Measurements from ENCODE around the gene JOSD1. TPM values are rescaled to one million over a fixed set of nuclear protein-coding genes. Genes with fewer than 3 reads are reported as not detected.

Gene JOSD1
- total RNA-seq, 1 donor from 2014 or later, result 40.6 TPM

- Mint-ChIP-seq H3K9me3 (ENCODE audit: low read depth) (no peaks in the 10 kb centered on the region), H3K4me3 (ENCODE audit: low read depth) (no peak overlapping the region), H3K27me3 (no peaks in the 10 kb centered on the region), H3K36me3 (ENCODE audit: insufficient read depth) (peaks cover 13% of the 10 kb centered on the region), H3K4me1 (ENCODE audit: low read depth) (no peaks in the 10 kb centered on the region), H3K27ac (no peak overlapping the region)
- DNase-seq (ENCODE audit: low spot score, unreplicated experiment), result no peak
- no peak for TF ChIP-seq CTCF (IDR thresholded peaks at IDR 0.05; ENCODE audit: unreplicated experiment)
Measured at GRCh38 chr22:38739300-38740055, 38.7 kb upstream of the JOSD1 start.

- no peak overlapping the region for H3K27ac Mint-ChIP-seq
- no peak for TF ChIP-seq CTCF (IDR thresholded peaks at IDR 0.05; ENCODE audit: unreplicated experiment)
- H3K4me1 Mint-ChIP-seq (ENCODE audit: low read depth), result no peaks in the 10 kb centered on the region
- H3K4me3 Mint-ChIP-seq (ENCODE audit: low read depth), result no peak overlapping the region
- H3K36me3 Mint-ChIP-seq (ENCODE audit: insufficient read depth), result peaks cover 14% of the 10 kb centered on the region
- H3K9me3 Mint-ChIP-seq (ENCODE audit: low read depth), result no peaks in the 10 kb centered on the region
- H3K27me3 Mint-ChIP-seq, result no peaks in the 10 kb centered on the region
- DNase-seq (ENCODE audit: low spot score, unreplicated experiment), result no peak
Measured at GRCh38 chr22:38738475-38739070, 37.8 kb upstream of the JOSD1 start.

GRCh38 chr22:38737302-38738060 lies 36.7 kb upstream of the JOSD1 start:
- DNase-seq (ENCODE audit: low spot score, unreplicated experiment), result no peak
- Mint-ChIP-seq H3K9me3 (ENCODE audit: low read depth) (no peaks in the 10 kb centered on the region), H3K36me3 (ENCODE audit: insufficient read depth) (peaks cover 14% of the 10 kb centered on the region), H3K27ac (no peak overlapping the region), H3K4me1 (ENCODE audit: low read depth) (peaks cover 3% of the 10 kb centered on the region), H3K27me3 (no peaks in the 10 kb centered on the region), H3K4me3 (ENCODE audit: low read depth) (no peak overlapping the region)
- no peak for TF ChIP-seq CTCF (IDR thresholded peaks at IDR 0.05; ENCODE audit: unreplicated experiment)

GRCh38 chr22:38736257-38736570 lies 35.5 kb upstream of the JOSD1 start:
- Mint-ChIP-seq H3K36me3 (ENCODE audit: insufficient read depth) (peaks cover 12% of the 10 kb centered on the region), H3K4me3 (ENCODE audit: low read depth) (no peak overlapping the region), H3K4me1 (ENCODE audit: low read depth) (peaks cover 3% of the 10 kb centered on the region), H3K9me3 (ENCODE audit: low read depth) (no peaks in the 10 kb centered on the region), H3K27me3 (no peaks in the 10 kb centered on the region), H3K27ac (no peak overlapping the region)
- TF ChIP-seq CTCF (IDR thresholded peaks at IDR 0.05; ENCODE audit: unreplicated experiment), result no peak
- DNase-seq (ENCODE audit: low spot score, unreplicated experiment), result no peak

GRCh38 chr22:38735465-38736256 lies 34.9 kb upstream of the JOSD1 start:
- no peaks in the 10 kb centered on the region for H3K9me3 Mint-ChIP-seq (ENCODE audit: low read depth)
- TF ChIP-seq CTCF (IDR thresholded peaks at IDR 0.05; ENCODE audit: unreplicated experiment), result no peak

More at GRCh38 chr22:38735465-38736256, 34.9 kb upstream of the JOSD1 start:
- DNase-seq (ENCODE audit: low spot score, unreplicated experiment), result no peak
- Mint-ChIP-seq H3K4me3 (ENCODE audit: low read depth) (no peak overlapping the region), H3K36me3 (ENCODE audit: insufficient read depth) (peaks cover 11% of the 10 kb centered on the region), H3K4me1 (ENCODE audit: low read depth) (peaks cover 3% of the 10 kb centered on the region), H3K27ac (no peak overlapping the region), H3K27me3 (no peaks in the 10 kb centered on the region)
